HG02981 (cell line): Measurements from ENCODE around the gene SIX1.

Experiments used
- ATAC-seq: cut with Tn5 transposase; IDR thresholded peaks from one replicate; pipeline ENCODE4 v1.9.1; 2021; ENCODE audit warnings: mild to moderate bottlenecking, moderate library complexity; ENCODE audit not compliant: unreplicated experiment

SIX1 gene

GRCh38 chr14:60648934-60649874 lies at the start of gene SIX1:
TSS of gene SIX1 (minus strand) at chr14:60649477. CDS start at chr14:60649189, 288 bp downstream.
- ATAC-seq, result peak; percentile 53

GRCh38 chr14:60695327-60695726 lies 46.0 kb upstream of the SIX1 start:
- no peak for ATAC-seq

- no peak for ATAC-seq
Observed at GRCh38 chr14:60691383-60692113, 42.3 kb upstream of the SIX1 start.

GRCh38 chr14:60686865-60687264 lies 37.6 kb upstream of the SIX1 start:
- ATAC-seq, result no peak

GRCh38 chr14:60684203-60684602 lies 34.9 kb upstream of the SIX1 start:
- ATAC-seq, result no peak

GRCh38 chr14:60681271-60681670 lies 32.0 kb upstream of the SIX1 start:
- ATAC-seq, result no peak

GRCh38 chr14:60680511-60680910 lies 31.2 kb upstream of the SIX1 start:
- ATAC-seq, result no peak

- no peak for ATAC-seq
Observed at GRCh38 chr14:60679566-60680258, 30.4 kb upstream of the SIX1 start.

GRCh38 chr14:60677701-60678100 lies 28.4 kb upstream of the SIX1 start:
- no peak for ATAC-seq

GRCh38 chr14:60670989-60671388 lies 21.7 kb upstream of the SIX1 start:
- ATAC-seq, result no peak

GRCh38 chr14:60668431-60669112 lies 19.3 kb upstream of the SIX1 start:
- no peak for ATAC-seq

GRCh38 chr14:60665177-60665550 lies 15.9 kb upstream of the SIX1 start:
- no peak for ATAC-seq

- no peak for ATAC-seq
Observed at GRCh38 chr14:60662982-60663381, 13.7 kb upstream of the SIX1 start.

- ATAC-seq, result no peak
Observed at GRCh38 chr14:60661721-60662120, 12.4 kb upstream of the SIX1 start.

- no peak for ATAC-seq
Observed at GRCh38 chr14:60658909-60659585, 9.8 kb upstream of the SIX1 start.

GRCh38 chr14:60658211-60658690 lies 9.0 kb upstream of the SIX1 start:
- ATAC-seq, result no peak

- no peak for ATAC-seq
Observed at GRCh38 chr14:60657456-60658210, 8.4 kb upstream of the SIX1 start.

GRCh38 chr14:60656686-60657455 lies 7.6 kb upstream of the SIX1 start:
- ATAC-seq, result peak; percentile 74
